GM10847 (cell line): Measurements from ENCODE around the gene SYNGR3.

Experiments
- POLR2A ChIP-seq: IDR thresholded peaks from 2 replicates; pipeline ENCODE4 v1.6.1; 2011; ENCODE audit not compliant: insufficient read length; ENCODE audit errors: extremely low read depth

SYNGR3 gene

GRCh38 chr16:2025878-2026460 is 36.2 kb downstream of the SYNGR3 start:
- no peak for TF ChIP-seq POLR2A

- no peak for TF ChIP-seq POLR2A
These were observed 36.8 kb downstream of the SYNGR3 start, which contains the start of gene NHERF2 for GRCh38 chr16:2026461-2027023. TSS of gene NHERF2 (plus strand) at chr16:2026902. CDS start at chr16:2027006, 104 bp downstream.

GRCh38 chr16:2027024-2028010 is 37.5 kb downstream of the SYNGR3 start:
- no peak for TF ChIP-seq POLR2A

GRCh38 chr16:2028146-2028545 is 38.4 kb downstream of the SYNGR3 start:
- no peak for TF ChIP-seq POLR2A

- no peak for TF ChIP-seq POLR2A
These were observed 39.0 kb downstream of the SYNGR3 start for GRCh38 chr16:2028620-2029220.

GRCh38 chr16:2029350-2029749 is 39.6 kb downstream of the SYNGR3 start:
- TF ChIP-seq POLR2A = no peak

GRCh38 chr16:2030036-2030435 is 40.3 kb downstream of the SYNGR3 start:
- no peak for TF ChIP-seq POLR2A

- no peak for TF ChIP-seq POLR2A
These were observed 41.4 kb downstream of the SYNGR3 start for GRCh38 chr16:2031081-2031577.

- TF ChIP-seq POLR2A = no peak
These were observed 42.7 kb downstream of the SYNGR3 start for GRCh38 chr16:2032285-2033056.

- no peak for TF ChIP-seq POLR2A
These were observed 43.5 kb downstream of the SYNGR3 start for GRCh38 chr16:2033057-2033908.

GRCh38 chr16:2034696-2035430 is 45.1 kb downstream of the SYNGR3 start:
- no peak for TF ChIP-seq POLR2A

- TF ChIP-seq POLR2A = no peak
These were observed 45.8 kb downstream of the SYNGR3 start for GRCh38 chr16:2035431-2036199.
